Activated CD8-positive, alpha-beta memory T cell treated with anti-CD3 and anti-CD28 coated beads, Interleukin-2, amount 50 U/mL, for 24 hours (primary cell): ENCODE results near the gene TMCO1.
"Not testable (repeated sequence)": the region's sequence is repeated elsewhere in the genome, so short reads cannot be mapped to it uniquely, and the experiment has no call there.

Experiments used
- DNase-seq: peaks from one replicate; pipeline ENCODE4 v3.0.0-alpha.2; 2020; ENCODE audit errors: extremely low read depth

TMCO1 gene

GRCh38 chr1:165747632-165748447, 20.8 kb downstream of the TMCO1 start:
- no peak for DNase-seq

DNA sequence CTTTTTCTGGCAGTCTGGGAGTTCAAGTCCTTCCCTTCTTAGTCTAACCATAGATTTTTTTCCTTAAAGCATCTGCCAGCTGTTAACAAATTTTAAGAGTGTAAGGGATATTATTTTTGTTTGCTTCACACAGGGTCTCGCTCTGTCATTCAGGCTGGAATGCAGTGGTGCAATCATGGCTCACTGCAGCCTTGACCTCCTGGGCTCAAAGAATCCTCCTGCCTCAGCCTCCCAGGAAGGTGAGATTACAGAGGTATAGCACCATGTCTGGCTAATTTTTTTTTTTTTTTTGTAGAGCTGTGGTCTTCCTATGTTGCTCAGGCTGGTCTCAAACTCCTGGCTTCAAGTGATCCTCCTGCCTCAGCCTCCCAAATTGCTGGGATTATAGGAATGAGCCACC, 23.8 kb downstream of the TMCO1 start:
- not testable (repeated sequence) for DNase-seq

DNA sequence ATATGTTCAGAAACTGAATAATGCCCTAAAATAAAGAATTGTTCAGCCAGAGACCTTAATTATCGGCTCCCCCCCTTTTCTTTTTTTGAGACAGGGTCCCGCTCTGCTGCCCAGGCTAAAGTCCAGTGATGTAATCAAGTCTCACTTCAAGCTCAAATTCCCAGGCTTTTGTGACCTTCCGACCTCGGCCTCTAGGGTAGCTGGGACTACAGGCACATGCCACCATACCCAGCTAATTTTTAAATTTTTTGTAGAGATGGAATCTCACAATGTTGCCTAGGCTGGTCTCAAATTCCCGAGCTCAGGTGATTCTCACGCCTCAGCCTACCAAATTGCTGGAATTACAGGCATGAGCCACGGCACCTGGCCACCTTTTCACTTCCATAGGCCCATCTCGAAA, 26.5 kb downstream of the TMCO1 start:
- no peak for DNase-seq

DNA sequence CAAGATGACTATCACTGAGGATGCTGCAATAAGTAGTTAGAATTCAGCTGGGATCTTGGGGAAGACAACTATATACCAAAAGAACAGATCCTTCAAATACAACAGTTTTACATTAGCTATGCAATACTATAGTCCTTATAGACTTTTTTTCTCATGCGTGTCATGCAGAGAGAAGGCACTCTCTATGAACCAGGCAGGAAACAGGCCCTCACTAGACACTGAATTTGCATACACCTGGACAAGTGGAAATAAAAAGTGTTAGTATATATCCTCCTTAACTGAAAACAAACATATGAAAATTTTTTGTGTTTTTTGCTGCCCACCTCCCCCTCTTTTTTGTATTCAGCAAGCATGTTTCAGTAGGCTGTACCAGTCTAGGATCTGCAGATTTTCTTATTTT, 29.9 kb downstream of the TMCO1 start:
- no peak for DNase-seq

DNA sequence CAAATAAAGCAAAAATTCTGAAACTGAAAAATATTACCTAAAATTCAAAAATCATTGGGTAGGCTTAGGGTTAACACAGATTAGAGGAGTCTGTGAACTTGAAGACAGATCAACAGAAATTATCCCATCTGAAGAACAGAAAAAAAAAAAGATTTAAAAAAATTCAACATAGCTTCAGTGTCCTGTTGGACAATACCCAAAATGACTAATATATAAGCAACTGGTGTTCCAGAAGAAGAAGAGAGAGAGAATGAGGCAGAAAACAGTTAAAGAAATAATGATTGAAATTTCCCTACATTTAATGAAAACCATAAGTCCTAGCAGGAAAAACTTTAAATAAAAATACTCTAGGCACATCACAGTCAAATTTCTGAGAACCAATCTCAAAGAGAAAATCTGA, 31.5 kb downstream of the TMCO1 start:
- DNase-seq: no peak

DNA sequence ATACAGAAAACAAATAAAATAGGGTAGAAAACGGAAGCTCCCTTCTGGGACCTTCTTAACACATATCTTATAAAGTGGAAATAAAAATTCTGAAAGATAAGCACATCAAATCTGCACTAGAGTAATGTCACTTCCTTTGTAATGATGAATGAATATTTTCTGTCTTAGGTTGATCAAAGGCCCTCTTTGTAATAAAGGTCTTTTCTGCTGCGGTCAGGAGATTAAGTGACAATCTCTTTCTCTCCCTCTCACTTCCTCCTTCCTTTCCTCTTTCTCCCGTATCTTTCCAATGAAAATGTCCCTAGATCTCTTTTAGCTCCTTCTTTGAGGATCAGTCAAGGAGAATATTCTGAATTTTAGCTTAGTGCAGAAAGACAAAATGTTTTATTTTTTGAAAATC, 33.8 kb downstream of the TMCO1 start:
- no peak for DNase-seq

GRCh38 chr1:165726841-165727240, 41.8 kb downstream of the TMCO1 start:
- no peak for DNase-seq

GRCh38 chr1:165726169-165726568, 42.5 kb downstream of the TMCO1 start:
- DNase-seq: no peak

- DNase-seq: no peak
Observed at GRCh38 chr1:165717918-165718515, 50.7 kb downstream of the TMCO1 start.

- DNase-seq: not testable (repeated sequence)
Observed at GRCh38 chr1:165716265-165717051, 52.2 kb downstream of the TMCO1 start.

DNA sequence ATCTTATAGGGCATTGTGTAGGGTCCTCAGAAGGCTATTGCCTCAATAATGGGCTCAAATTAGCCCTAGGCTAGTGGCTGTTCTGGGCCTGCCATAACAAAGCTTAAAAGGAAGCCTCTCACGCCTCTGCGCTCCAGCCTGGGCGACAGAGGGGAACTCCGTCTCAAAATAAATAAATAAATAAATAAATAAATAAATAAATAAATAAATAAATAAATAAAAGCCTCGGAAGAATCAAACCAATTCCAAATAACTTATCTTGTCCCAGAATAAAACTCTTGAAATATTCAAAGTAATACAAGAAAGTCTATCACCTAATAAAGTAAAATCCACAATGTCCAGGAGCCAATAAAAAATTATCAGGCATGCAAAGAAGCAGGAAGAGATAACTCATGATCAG, 55.9 kb downstream of the TMCO1 start:
- no peak for DNase-seq

DNA sequence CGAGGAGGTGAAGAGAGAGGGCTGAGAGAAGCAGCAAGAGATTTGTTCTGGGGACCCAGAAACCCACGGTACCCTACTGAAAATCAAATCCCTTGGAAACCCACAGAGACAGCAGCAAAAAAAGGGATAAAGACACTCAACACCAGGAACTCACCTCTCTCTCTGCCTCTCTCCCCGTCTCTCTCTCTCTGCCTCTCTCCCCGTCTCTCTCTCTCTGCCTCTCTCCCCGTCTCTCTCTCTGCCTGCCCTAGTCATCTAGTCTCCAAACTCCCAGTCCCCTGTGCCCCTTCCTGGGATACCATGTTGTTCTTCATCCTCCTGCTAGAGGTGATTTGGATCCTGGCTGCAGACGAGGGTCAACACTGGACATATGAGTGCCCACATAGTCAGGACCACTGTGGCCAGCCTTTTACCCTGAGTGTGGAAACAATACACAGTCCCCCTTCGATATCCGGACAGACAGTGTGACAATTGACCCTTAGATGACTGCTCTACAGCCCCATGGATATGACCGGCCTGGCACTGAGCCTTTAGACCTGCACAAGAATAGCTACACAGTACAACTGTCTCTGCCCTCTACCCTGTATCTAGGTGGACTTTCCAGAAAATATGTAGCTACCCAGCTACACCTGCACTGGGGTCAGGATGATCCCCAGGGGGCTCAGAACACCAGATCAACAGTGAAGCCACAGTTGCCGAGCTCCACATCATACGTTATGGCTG, 60.5 kb downstream of the TMCO1 start:
- no peak for DNase-seq

GRCh38 chr1:165703648-165704047, 65.0 kb downstream of the TMCO1 start:
- no peak for DNase-seq

DNA sequence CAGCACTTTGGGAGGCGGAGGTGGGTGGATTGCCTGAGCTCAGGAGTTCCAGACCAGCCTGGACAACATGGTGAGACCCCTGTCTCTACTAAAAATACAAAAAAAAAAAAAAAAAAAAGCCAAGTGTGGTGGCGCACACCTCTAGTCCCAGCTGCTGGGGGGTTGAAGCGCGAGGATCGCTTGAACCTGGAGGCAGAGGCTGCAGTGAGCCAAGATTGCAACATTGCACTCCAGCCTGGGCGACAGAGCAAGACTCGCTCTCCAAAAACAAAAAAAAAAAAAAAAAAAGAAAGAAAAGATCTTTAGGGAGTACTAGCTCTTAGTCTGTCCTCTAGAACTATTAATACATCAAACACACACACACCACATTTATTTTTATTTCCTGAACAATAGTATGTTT, 66.7 kb downstream of the TMCO1 start:
- DNase-seq: not testable (repeated sequence)

GRCh38 chr1:165699577-165699976, 69.1 kb downstream of the TMCO1 start:
- DNase-seq: no peak

DNA sequence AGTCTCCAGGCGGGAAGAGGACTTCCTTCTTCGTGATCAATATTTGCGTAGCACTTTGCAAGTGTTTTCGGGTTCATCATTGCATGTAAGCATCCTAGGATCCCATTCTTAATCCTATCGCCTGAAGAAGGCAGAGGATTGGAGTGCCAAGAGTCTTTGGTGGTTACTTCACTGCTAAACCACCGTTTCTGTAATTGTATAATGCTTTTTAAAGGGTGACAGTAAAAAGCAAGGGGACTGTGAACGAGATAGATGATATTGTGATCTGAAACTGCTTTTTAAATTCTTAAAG, 70.0 kb downstream of the TMCO1 start:
- DNase-seq: no peak

- peak; percentile 77 for DNase-seq
Observed at GRCh38 chr1:165697881-165698760, 70.5 kb downstream of the TMCO1 start, which contains the start of gene ALDH9A1. Gene ALDH9A1, minus strand, starts transcription at chr1:165698562. Its CDS starts 4 bp downstream, at chr1:165698558.

DNA sequence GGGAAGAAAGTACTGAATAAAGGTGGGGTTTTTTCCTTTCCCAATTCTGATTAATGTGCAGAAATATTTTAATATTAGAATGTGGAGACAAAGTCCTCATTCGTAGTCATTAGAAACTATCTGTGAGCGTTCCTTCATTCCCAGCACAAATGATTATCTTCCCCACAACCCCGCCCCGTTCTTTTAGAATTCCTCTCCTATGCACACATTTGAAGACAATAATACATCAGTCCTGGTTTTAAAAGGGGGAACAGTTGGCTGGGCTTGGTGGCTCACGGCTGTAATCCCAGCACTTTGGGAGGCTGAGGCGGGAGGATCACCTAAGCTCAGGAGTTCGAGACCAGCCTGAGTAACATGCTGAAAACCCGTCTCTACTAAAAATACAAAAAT, 71.2 kb downstream of the TMCO1 start:
- DNase-seq: no peak

DNA sequence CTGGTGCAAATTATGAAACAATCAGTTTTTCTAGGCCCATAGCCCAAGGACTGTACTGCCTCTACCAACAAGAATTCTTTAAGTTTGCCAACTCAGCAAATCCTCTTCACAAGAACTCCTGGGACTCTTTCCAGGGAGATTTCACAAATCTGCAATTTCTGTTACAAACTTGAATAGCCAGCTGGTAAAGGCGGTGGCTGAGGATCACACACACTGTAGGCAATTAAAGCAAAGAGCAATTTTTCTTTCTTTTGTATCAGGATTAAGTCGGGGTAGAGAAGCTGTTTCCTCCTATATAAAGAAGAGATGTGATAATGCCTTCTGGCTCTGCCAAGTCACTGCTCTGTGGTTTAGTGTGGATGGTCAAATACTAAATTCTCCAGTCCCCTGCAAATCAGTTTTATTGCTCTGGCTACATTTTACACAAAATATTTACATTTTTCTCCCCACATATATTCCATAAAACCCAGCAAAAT, 72.0 kb downstream of the TMCO1 start:
- DNase-seq: no peak

DNA sequence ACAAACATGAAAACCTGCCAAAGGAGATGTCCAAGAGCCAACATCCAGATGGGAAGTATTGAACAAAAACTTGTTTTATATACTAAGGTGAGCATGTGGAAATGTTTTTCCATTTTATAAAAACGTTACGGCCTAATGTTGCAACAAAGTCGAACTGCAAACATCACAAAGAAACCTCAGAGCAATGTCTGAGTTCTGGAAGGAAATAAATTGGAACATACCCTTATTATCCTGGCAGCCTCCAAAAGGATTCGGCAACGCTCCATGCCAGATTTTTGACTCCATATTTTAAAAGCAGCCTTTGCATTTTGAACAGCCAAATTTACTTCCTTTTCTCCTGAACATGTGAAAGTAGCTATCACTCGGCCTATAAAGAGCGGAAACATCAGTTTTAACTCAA, 73.6 kb downstream of the TMCO1 start:
- no peak for DNase-seq

DNA sequence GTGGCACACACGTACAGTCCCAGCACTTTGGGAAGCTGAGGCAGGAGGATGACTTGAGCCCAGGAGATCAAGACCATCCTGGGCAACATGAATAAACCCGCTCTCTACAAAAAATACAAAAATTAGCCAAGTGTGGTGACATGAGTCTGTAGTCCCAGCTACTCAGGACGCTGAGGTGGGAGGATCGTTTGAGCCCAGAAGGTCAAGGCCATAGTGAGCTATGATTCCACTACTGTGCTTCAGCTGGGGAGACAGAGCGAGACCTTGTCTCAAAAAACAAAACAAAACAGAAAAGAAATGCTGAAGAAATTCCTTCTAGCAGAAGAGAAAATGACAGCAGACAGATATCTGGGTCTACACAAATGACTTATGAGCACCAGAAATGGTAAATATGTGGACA, 80.6 kb downstream of the TMCO1 start:
- DNase-seq: no peak
